Hematopoietic multipotent progenitor cell treated with erythropoietin and hydrocortisone succinate and interleukin-3 and kit ligand, for 4 days (in vitro differentiated cells): ENCODE data around the gene SLC38A9.
"Not testable (repeated sequence)": the region's sequence is repeated elsewhere in the genome, so short reads cannot be mapped to it uniquely, and the experiment has no call there.

Source experiments
- DNase-seq: peaks from one replicate; pipeline ENCODE4 v3.0.0-alpha.2; 2015

Gene SLC38A9

DNA sequence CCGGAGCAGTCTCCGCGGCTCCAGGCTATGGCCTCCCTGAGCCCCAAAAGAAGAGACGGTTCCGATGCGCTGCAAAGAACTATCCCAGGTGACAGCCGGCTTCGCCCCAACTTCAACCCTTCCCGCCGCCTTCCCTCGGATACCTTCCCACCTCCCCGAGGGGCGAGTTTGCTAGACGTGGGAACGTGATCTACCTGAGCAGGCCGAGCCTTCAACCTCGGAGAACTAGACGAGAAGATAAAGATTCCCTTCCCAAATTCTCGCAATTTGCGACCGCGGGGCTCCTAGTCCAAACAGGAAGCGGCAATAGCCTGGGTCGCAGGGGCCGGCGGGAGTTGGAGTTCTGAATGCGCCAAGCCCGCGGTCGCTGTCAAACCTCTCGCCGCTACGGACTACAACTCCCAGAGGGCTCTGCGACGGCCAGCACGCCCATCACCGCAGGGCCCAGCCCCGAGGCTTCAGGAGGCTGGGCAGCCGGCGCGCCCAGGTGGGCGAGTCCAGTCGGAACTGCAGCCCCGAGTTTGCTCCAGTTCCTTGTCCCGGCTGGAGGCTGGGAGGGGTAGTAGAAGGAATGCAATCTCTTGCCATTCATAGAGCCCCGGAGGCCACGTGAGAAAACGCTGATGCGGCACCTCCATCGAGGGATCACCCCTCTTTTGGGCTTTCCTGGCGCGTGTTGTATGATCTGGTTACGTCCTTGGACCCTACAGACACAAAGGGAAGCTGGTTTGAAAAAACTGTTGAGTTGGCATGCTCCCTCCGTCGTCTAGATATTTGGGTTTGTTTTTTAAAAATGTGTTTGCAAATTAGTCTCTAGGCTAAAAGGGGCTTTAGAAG, at the start of gene SLC38A9:
TSS of gene SLC38A9 (minus strand) at position 302 of the 837 bp plus-strand sequence. CDS start 14,366 bp downstream, outside the sequence.
- DNase-seq = peak; percentile 97

- not testable (repeated sequence) for DNase-seq
Observed at GRCh38 chr5:55761721-55762120, 49.6 kb upstream of the SLC38A9 start.

- DNase-seq = no peak
Observed at GRCh38 chr5:55758714-55759113, 46.6 kb upstream of the SLC38A9 start.

GRCh38 chr5:55758231-55758630, 46.1 kb upstream of the SLC38A9 start:
- no peak for DNase-seq

GRCh38 chr5:55750499-55750898, 38.4 kb upstream of the SLC38A9 start:
- no peak for DNase-seq

- DNase-seq = no peak
Observed at GRCh38 chr5:55750063-55750462, 37.9 kb upstream of the SLC38A9 start.

- no peak for DNase-seq
Observed at GRCh38 chr5:55749387-55749786, 37.3 kb upstream of the SLC38A9 start.

GRCh38 chr5:55747778-55748318, 35.7 kb upstream of the SLC38A9 start:
- no peak for DNase-seq

DNA sequence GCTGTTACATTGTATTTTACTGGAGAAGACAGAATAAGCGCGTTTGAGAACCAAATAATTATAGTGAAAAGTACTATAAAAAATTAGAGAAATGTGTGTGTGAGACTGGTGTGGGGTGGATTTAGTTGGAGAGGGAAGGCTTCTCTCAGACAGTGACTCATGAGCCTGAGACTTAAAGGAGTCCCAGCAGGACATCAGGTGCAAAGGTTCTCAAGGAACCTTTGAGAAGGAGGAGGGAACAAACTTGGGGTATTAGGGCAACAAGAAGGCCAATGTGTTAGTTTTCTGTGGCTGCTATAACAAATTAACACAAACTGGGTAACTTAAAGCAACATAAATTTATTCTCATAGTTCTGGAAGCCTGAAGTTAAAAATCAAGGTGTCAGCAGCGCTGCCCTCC, 30.7 kb upstream of the SLC38A9 start:
- no peak for DNase-seq

GRCh38 chr5:55737793-55738192, 25.7 kb upstream of the SLC38A9 start, which contains the start of gene DDX4:
Gene DDX4 (plus strand): TSS chr5:55738061. CDS start chr5:55738964, 903 bp downstream.
- no peak for DNase-seq

- no peak for DNase-seq
Observed at GRCh38 chr5:55734658-55735057, 22.5 kb upstream of the SLC38A9 start.

DNA sequence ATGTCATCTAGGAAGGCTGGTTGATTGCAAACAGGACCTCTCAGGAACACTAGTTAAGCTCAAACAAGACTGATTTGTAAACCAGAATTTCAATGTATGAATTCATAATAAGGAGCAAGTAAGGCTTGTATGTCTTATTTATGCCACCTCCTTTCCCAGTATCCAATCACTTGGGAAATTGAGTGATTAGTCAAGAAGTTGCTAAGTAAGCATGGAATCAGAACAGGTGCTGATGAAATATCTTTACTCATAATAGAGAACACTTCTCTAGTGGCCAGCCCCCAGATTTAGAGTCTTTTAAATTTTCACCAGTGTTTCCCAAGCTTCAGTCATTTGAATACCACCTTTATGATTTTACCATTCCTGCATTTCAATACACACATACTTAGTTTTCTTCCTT, 20.5 kb upstream of the SLC38A9 start:
- DNase-seq = no peak

- DNase-seq = no peak
Observed at GRCh38 chr5:55731848-55732247, 19.7 kb upstream of the SLC38A9 start.

- DNase-seq = no peak
Observed at GRCh38 chr5:55724281-55724680, 12.2 kb upstream of the SLC38A9 start.

DNA sequence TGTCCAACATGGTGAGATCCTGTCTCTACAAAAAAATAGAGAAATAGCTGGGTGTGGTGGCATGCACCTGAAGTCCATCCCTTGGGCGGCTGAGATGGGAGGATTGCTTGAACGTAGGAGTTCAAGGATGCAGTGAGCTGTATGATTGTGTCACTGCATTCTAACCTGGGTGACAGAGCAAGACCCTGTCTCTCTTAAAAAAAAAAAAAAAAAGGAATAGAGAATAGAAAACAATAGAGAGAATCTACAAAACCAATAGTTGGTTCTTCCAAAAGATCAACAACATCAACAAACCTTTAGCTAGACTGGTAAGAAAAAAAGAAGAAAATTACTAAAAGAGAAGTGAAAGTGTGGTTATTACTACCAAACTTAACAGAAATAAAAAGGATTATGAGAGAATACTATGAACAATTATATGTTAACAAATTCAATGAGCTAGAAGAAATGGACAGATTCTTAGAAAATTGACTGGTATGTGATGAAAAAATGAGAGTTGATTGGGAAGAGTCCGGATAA, 8.1 kb upstream of the SLC38A9 start:
- no peak for DNase-seq

DNA sequence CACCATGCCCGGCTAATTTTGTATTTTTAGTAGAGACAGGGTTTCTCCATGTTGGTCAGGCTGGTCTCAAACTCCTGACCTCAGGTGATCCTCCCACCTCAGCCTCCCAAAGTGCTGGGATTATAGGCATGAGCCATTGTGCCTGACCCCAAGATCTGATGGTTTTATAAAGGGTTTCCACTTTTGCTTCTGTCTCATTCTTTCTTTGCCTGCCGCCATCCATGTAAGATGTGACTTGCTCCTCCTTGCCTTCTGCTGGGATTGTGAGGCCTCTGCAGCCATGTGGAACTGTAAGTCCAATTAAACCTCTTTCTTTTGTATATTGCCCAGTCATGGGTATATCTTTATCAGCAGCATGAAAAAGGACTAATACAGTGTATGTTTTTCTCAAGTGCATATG, 6.9 kb upstream of the SLC38A9 start:
- DNase-seq = not testable (repeated sequence)

DNA sequence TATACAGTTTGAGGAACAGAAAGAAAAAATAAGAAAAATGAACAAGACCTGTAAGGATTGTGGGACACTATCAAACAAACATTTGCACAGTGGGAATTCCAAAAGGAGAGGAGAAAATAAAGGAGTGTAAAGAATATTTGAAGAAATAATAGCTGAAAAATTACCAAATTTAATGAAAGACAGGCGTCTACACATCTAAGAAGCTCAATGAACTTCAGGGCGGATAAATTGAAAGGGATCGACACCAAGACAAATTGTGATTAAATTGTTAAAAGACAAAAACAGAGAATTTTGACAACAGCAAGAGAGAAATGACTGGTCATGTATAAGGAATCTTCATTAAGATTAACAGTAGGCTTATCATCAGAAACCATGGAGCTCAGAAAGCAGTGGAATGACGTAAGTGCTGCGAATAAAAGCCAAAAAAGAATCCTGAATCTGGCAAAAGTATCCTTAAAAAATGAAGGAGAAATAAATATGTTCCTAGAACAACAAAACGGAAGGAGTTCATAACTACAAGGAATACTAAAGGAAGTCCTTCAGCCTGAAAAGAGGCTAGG, 3.5 kb upstream of the SLC38A9 start:
- no peak for DNase-seq

- DNase-seq = no peak
Observed at GRCh38 chr5:55714749-55715148, 2.6 kb upstream of the SLC38A9 start.

- no peak for DNase-seq
Observed at GRCh38 chr5:55714339-55714738, 2.2 kb upstream of the SLC38A9 start.

DNA sequence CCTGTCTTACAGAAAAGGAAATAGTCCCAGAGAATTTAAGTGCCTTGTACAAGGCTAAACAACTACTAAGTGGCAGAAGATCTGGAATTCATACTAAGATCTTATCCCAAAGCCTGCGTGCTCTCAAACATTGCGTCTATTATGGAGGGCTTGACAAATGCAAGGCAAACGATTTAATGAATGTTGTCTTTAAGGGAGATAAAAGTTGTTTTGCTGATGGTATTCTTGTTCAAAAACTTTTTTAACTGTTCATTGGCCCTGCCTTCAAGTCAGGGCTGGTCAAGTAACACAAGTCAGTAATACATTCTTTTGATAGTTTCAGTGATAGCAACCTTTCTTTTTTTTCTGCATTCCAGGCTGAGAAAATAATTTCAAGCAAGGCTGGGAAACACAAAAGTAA, 1.7 kb upstream of the SLC38A9 start:
- DNase-seq = no peak

GRCh38 chr5:55711507-55712022, 559 bp downstream of the SLC38A9 start:
- peak; percentile 13 for DNase-seq

DNA sequence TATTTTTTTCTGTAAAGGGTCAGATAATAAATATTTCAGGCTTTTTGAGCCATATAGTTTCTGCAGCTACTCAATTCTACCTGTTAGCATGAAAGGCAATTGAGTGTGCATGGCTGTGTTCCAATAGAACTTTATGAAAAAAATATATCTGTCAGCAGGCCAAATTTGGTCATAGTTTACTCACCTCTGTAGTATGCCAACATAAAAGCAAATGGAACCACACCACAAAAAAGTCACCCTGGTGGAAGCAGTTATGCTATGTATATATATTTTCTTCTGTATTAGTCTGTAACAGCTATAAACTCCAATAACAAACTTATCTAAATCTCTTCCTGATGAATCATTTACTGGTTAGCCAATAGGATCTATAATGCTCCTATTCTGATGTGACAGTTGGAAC, 3.4 kb downstream of the SLC38A9 start:
- no peak for DNase-seq

- DNase-seq = no peak
Observed at GRCh38 chr5:55706230-55706629, 5.9 kb downstream of the SLC38A9 start.
